KMS-11 (cell line): Measurements from ENCODE around the gene DNTTIP2.

ENCODE experiments used
- H2AFZ ChIP-seq: fragments of 200-600 bp; sonication (generic); 2 replicates; pipeline ENCODE4 v1.6.1; 2016; ENCODE audit warnings: antibody characterized with exemption, mixed run types, low read depth
- H3K27ac ChIP-seq: fragments of 200-600 bp; sonication (generic); 2 replicates; pipeline ENCODE4 v1.6.1; 2016; ENCODE audit warnings: mild to moderate bottlenecking, mixed run types
- H3K27me3 ChIP-seq: fragments of 200-600 bp; sonication (generic); 2 replicates; pipeline ENCODE4 v1.6.1; 2017; ENCODE audit warnings: mild to moderate bottlenecking, low read depth, mixed run types, moderate library complexity; ENCODE audit not compliant: insufficient read depth
- H3K36me3 ChIP-seq: fragments of 200-600 bp; sonication (generic); 2 replicates; pipeline ENCODE4 v1.6.1; 2017; ENCODE audit warnings: mild to moderate bottlenecking, mixed run types; ENCODE audit not compliant: insufficient read depth
- H3K4me1 ChIP-seq: fragments of 200-600 bp; sonication (generic); 2 replicates; pipeline ENCODE4 v1.6.1; 2016; ENCODE audit warnings: mild to moderate bottlenecking, low read depth, mixed run types; ENCODE audit not compliant: poor library complexity, severe bottlenecking
- H3K4me2 ChIP-seq: fragments of 200-600 bp; sonication (generic); 2 replicates; pipeline ENCODE4 v1.7.0; 2016; ENCODE audit warnings: mild to moderate bottlenecking, mixed run types
- H3K4me3 ChIP-seq: fragments of 200-600 bp; sonication (generic); IDR thresholded peaks from 2 replicates; pipeline ENCODE4 v1.6.1; 2017; ENCODE audit warnings: low read depth, low read length, mixed read lengths; ENCODE audit not compliant: insufficient read depth
- H3K79me2 ChIP-seq: fragments of 200-600 bp; sonication (generic); 2 replicates; pipeline ENCODE4 v1.6.1; 2016; ENCODE audit warnings: low read depth, mixed run types; ENCODE audit not compliant: insufficient read depth
- H3K9ac ChIP-seq: fragments of 200-600 bp; sonication (generic); 2 replicates; pipeline ENCODE4 v1.6.1; 2016; ENCODE audit warnings: mild to moderate bottlenecking, mixed run types
- H4K20me1 ChIP-seq: fragments of 200-600 bp; sonication (generic); 2 replicates; pipeline ENCODE4 v1.6.1; 2016; ENCODE audit warnings: mild to moderate bottlenecking, mixed run types; ENCODE audit not compliant: insufficient read depth
- CTCF ChIP-seq: fragments of 200-600 bp; sonication (generic); conservative IDR thresholded peaks from 2 replicates; pipeline ENCODE4 v1.6.1; 2017; ENCODE audit warnings: low read depth, mild to moderate bottlenecking, antibody characterized with exemption, low read length, moderate library complexity, mixed read lengths

DNTTIP2 gene

GRCh38 chr1:93900723-93901504, 21.9 kb upstream of the DNTTIP2 start:
- Histone ChIP-seq H3K36me3 (no peaks in the 10 kb centered on the region), H3K27me3 (no peaks in the 10 kb centered on the region), H4K20me1 (no peaks in the 10 kb centered on the region), H3K79me2 (peaks cover 14% of the 10 kb centered on the region; the same call in 1 of the 2 replicates), H2AFZ (no peak overlapping the region), H3K4me2 (no peak overlapping the region), H3K27ac (no peak overlapping the region), H3K9ac (no peak overlapping the region), H3K4me1 (peaks cover 26% of the 10 kb centered on the region), H3K4me3 (no peak overlapping the region)
- TF ChIP-seq CTCF, result no peak

GRCh38 chr1:93899543-93900207, 20.7 kb upstream of the DNTTIP2 start:
- TF ChIP-seq CTCF, result no peak
- Histone ChIP-seq H3K4me2 (no peak overlapping the region), H3K36me3 (no peaks in the 10 kb centered on the region), H3K27ac (no peak overlapping the region), H3K27me3 (no peaks in the 10 kb centered on the region), H2AFZ (no peak overlapping the region), H4K20me1 (no peaks in the 10 kb centered on the region), H3K9ac (no peak overlapping the region), H3K4me1 (peaks cover 13% of the 10 kb centered on the region), H3K79me2 (peaks cover 4% of the 10 kb centered on the region; the same call in 1 of the 2 replicates), H3K4me3 (no peak overlapping the region)

- no peak overlapping the region for H3K4me3 ChIP-seq
- H3K36me3 ChIP-seq, result no peaks in the 10 kb centered on the region
- H3K9ac ChIP-seq, result no peak overlapping the region
- no peaks in the 10 kb centered on the region for H3K79me2 ChIP-seq
- no peak overlapping the region for H3K27ac ChIP-seq
- H3K4me2 ChIP-seq, result no peak overlapping the region
- no peak overlapping the region for H2AFZ ChIP-seq
- no peaks in the 10 kb centered on the region for H4K20me1 ChIP-seq
- no peaks in the 10 kb centered on the region for H3K4me1 ChIP-seq
- no peaks in the 10 kb centered on the region for H3K27me3 ChIP-seq
- TF ChIP-seq CTCF, result no peak
These were observed 9.9 kb upstream of the DNTTIP2 start for GRCh38 chr1:93888900-93889299.

GRCh38 chr1:93882269-93882668, 3.3 kb upstream of the DNTTIP2 start:
- Histone ChIP-seq H3K4me1 (peaks cover 11% of the 10 kb centered on the region), H3K4me3 (no peak overlapping the region), H3K36me3 (no peaks in the 10 kb centered on the region), H3K9ac (no peak overlapping the region), H3K27me3 (no peaks in the 10 kb centered on the region), H4K20me1 (no peaks in the 10 kb centered on the region), H3K27ac (no peak overlapping the region), H3K79me2 (peaks cover 16% of the 10 kb centered on the region), H3K4me2 (no peak overlapping the region), H2AFZ (no peak overlapping the region)
- TF ChIP-seq CTCF, result no peak
